WERI-Rb-1 (cell line): ENCODE results near the gene GNA12.

ENCODE experiments used
- DNase-seq: peaks from one replicate; pipeline ENCODE4 v3.0.0-alpha.2; 2020
- H3K27ac ChIP-seq: fragments of 250-450 bp; sonication (Bioruptor Pico); 2 replicates; pipeline ENCODE4 v1.5.1; 2020; ENCODE audit warnings: mild to moderate bottlenecking, moderate library complexity
- H3K27me3 ChIP-seq: fragments of 250-450 bp; sonication (Bioruptor Pico); 2 replicates; pipeline ENCODE4 v1.5.1; 2021; ENCODE audit warnings: mild to moderate bottlenecking, low read depth, moderate library complexity; ENCODE audit not compliant: insufficient read depth, severe bottlenecking
- H3K36me3 ChIP-seq: fragments of 250-450 bp; sonication (Bioruptor Pico); 2 replicates; pipeline ENCODE4 v1.5.1; 2020; ENCODE audit warnings: mild to moderate bottlenecking, moderate library complexity
- H3K4me3 ChIP-seq: 2 replicates; pipeline ENCODE4 v1.5.1; 2011; ENCODE audit warnings: low read depth, mild to moderate bottlenecking, control low read depth, low read length
- H3K9me3 ChIP-seq: fragments of 250-450 bp; sonication (Bioruptor Pico); 2 replicates; pipeline ENCODE4 v1.5.1; 2021; ENCODE audit warnings: mild to moderate bottlenecking, moderate library complexity; ENCODE audit not compliant: severe bottlenecking
- CTCF ChIP-seq: IDR thresholded peaks from 2 replicates; pipeline ENCODE4 v1.5.1; 2011; ENCODE audit warnings: low read depth, mild to moderate bottlenecking, control low read depth, inconsistent platforms, low read length

The GNA12 gene

GRCh38 chr7:2821842-2822507 is 22.1 kb downstream of the GNA12 start:
- no peak for TF ChIP-seq CTCF
- H3K36me3 ChIP-seq = no peaks in the 10 kb centered on the region; the same call in 1 of the 2 replicates
- H3K27ac ChIP-seq = no peak overlapping the region
- H3K4me3 ChIP-seq = no peak overlapping the region
- DNase-seq = no peak
- no peaks in the 10 kb centered on the region for H3K27me3 ChIP-seq
- H3K9me3 ChIP-seq = no peaks in the 10 kb centered on the region

GRCh38 chr7:2821161-2821841 is 22.8 kb downstream of the GNA12 start:
- no peak for TF ChIP-seq CTCF
- H3K9me3 ChIP-seq = no peaks in the 10 kb centered on the region
- DNase-seq = no peak
- no peak overlapping the region for H3K4me3 ChIP-seq
- H3K27me3 ChIP-seq = no peaks in the 10 kb centered on the region
- no peaks in the 10 kb centered on the region for H3K36me3 ChIP-seq
- H3K27ac ChIP-seq = no peak overlapping the region

GRCh38 chr7:2820508-2820934 is 23.6 kb downstream of the GNA12 start:
- Histone ChIP-seq H3K9me3 (no peaks in the 10 kb centered on the region), H3K27ac (no peak overlapping the region), H3K36me3 (no peaks in the 10 kb centered on the region), H3K4me3 (no peak overlapping the region), H3K27me3 (no peaks in the 10 kb centered on the region)
- TF ChIP-seq CTCF = no peak
- no peak for DNase-seq

- DNase-seq = no peak
- Histone ChIP-seq H3K27ac (no peak overlapping the region), H3K9me3 (no peaks in the 10 kb centered on the region), H3K4me3 (no peak overlapping the region), H3K27me3 (no peaks in the 10 kb centered on the region), H3K36me3 (no peaks in the 10 kb centered on the region)
- no peak for TF ChIP-seq CTCF
Observed at GRCh38 chr7:2819954-2820397, 24.1 kb downstream of the GNA12 start.

GRCh38 chr7:2819161-2819953 is 24.8 kb downstream of the GNA12 start:
- H3K27me3 ChIP-seq = no peaks in the 10 kb centered on the region
- no peak for TF ChIP-seq CTCF
- DNase-seq = no peak
- no peaks in the 10 kb centered on the region for H3K9me3 ChIP-seq
- H3K4me3 ChIP-seq = no peak overlapping the region
- no peaks in the 10 kb centered on the region for H3K36me3 ChIP-seq
- no peak overlapping the region for H3K27ac ChIP-seq
